SK-N-MC (cell line): ENCODE data around the gene IRF9.

Source experiments
- DNase-seq: peaks from one replicate; pipeline ENCODE4 v3.0.0-alpha.2; 2011; ENCODE audit warnings: low read depth, low spot score
- H3K27ac ChIP-seq: fragments of 200-600 bp; sonication (generic); 2 replicates; pipeline ENCODE4 v1.5.1; 2016; ENCODE audit warnings: mixed run types
- H3K36me3 ChIP-seq: fragments of 200-600 bp; sonication (generic); 2 replicates; pipeline ENCODE4 v1.6.1; 2017; ENCODE audit warnings: antibody characterized with exemption, low read length, mixed read lengths; ENCODE audit not compliant: insufficient read depth
- H3K4me3 ChIP-seq: fragments of 200-600 bp; sonication (generic); 2 replicates; pipeline ENCODE4 v1.5.1; 2016
- H3K9ac ChIP-seq: fragments of 200-600 bp; sonication (generic); 2 replicates; pipeline ENCODE4 v1.8.0; 2017; ENCODE audit warnings: mixed run types, mixed read lengths; ENCODE audit not compliant: insufficient read length
- H3K9me3 ChIP-seq: fragments of 200-600 bp; sonication (generic); 2 replicates; pipeline ENCODE4 v1.6.1; 2017; ENCODE audit warnings: low read depth, mild to moderate bottlenecking, antibody characterized with exemption, low read length, moderate library complexity, mixed read lengths
- EZH2 ChIP-seq: fragments of 200-600 bp; sonication (generic); IDR thresholded peaks from one replicate; pipeline ENCODE4 v1.6.1; 2017; ENCODE audit warnings: antibody characterized with exemption
- FOXP2 ChIP-seq: optimal IDR thresholded peaks from 2 replicates; pipeline ENCODE3; 2011; ENCODE audit warnings: mild to moderate bottlenecking, moderate library complexity; ENCODE audit not compliant: insufficient read depth; ENCODE audit errors: extremely low read length, control extremely low read depth
- POLR2AphosphoS5 ChIP-seq: IDR thresholded peaks from 2 replicates; pipeline ENCODE4 v1.6.1; 2012; ENCODE audit warnings: mild to moderate bottlenecking, low read depth, low read length, borderline replicate concordance

IRF9 gene

DNA sequence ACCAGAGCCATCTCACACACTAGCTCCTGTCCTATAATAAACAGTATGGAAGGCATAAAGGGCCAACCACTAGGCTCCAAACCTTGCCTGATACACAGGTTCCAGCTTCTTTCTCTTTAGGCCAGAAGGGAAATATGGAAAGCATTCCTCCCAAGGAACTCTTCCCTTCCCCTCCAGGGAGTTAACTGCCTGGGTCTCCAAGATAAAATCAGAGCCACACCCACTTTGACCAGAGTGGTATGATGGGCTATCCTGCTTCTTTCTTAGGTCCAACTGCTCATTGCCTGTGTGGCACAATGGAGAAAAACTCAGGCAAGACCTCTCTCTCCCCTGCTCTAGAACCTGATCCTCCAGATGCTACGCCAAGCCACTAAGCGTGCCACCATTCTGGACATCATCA, 46.6 kb downstream of the IRF9 start:
- no peak overlapping the region for H3K27ac ChIP-seq
- no peak for DNase-seq
- no peak overlapping the region for H3K4me3 ChIP-seq
- H3K36me3 ChIP-seq = peaks cover 44% of the 10 kb centered on the region; the same call in 1 of the 2 replicates
- no peak overlapping the region for H3K9ac ChIP-seq
- TF ChIP-seq FOXP2 = no peak
- TF ChIP-seq POLR2AphosphoS5 = no peak
- TF ChIP-seq EZH2 = no peak
- no peaks in the 10 kb centered on the region for H3K9me3 ChIP-seq

GRCh38 chr14:24211311-24211710, 50.2 kb downstream of the IRF9 start:
- Histone ChIP-seq H3K9ac (no peak overlapping the region), H3K27ac (no peak overlapping the region), H3K4me3 (no peak overlapping the region), H3K9me3 (no peaks in the 10 kb centered on the region), H3K36me3 (peaks cover 34% of the 10 kb centered on the region; the same call in 1 of the 2 replicates)
- DNase-seq = no peak
- TF ChIP-seq FOXP2 (no peak), POLR2AphosphoS5 (no peak), EZH2 (no peak)

GRCh38 chr14:24212924-24213865, 52.1 kb downstream of the IRF9 start, which contains the start of gene CHMP4A:
Gene CHMP4A (minus strand): TSS chr14:24213488. CDS start chr14:24213439, 49 bp downstream.
- peak within 1 kb of the TSS; percentile 94 for H3K27ac ChIP-seq
- TF ChIP-seq FOXP2 (no peak), EZH2 (no peak), POLR2AphosphoS5 (peak; percentile 91)
- DNase-seq = peak; percentile 86
- H3K36me3 ChIP-seq = peaks cover 28% of the 10 kb centered on the region; the same call in 1 of the 2 replicates
- no peaks in the 10 kb centered on the region for H3K9me3 ChIP-seq
- H3K9ac ChIP-seq = peak within 1 kb of the TSS; percentile 93
- peak within 1 kb of the TSS; percentile 92 for H3K4me3 ChIP-seq

DNA sequence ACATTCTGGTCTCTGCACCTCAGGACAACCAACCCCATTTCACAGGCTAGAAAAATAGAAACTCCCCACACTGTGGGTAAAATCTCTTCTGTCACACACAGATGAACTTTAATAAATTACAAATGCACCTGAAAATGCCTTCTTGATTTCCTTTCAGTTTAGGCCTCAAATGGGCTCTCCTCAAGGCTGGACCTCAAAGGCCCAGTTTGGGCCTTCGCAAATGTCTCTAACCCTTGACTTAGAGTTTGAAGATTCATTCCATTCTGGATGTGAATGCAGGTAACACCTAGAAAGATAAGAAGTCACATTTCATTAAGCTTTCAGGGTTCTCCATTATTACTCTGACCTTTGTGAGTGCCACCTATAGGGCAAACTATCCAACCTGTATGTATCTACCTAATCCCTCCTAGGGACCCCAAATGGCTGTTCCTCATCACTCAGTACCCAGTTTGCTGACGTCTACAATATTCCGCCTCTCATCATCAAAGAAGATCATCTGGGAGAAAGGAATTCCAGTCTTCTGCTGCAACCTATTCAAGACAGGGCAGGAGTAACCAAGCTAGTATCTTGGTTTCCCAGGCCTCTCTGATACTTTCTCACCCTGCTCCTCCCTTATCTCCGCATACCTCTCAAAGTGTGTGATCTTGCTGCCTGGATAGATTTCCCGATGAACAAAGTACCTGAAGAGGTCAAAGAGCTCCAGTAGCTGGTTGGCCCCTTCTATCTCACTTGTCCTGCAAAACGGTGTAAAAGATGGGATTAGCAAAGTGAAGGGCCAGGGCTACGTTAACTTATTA, 53.0 kb downstream of the IRF9 start:
- peaks cover 27% of the 10 kb centered on the region; the same call in 1 of the 2 replicates for H3K36me3 ChIP-seq
- no peaks in the 10 kb centered on the region for H3K9me3 ChIP-seq
- H3K27ac ChIP-seq = peak overlapping the region; percentile 94
- DNase-seq = no peak
- TF ChIP-seq POLR2AphosphoS5 = no peak
- TF ChIP-seq EZH2 = no peak
- TF ChIP-seq FOXP2 = no peak
- peak overlapping the region; percentile 92 for H3K4me3 ChIP-seq
- H3K9ac ChIP-seq = peak overlapping the region; percentile 75

- no peak for TF ChIP-seq EZH2
- TF ChIP-seq FOXP2 = peak; percentile 94
- TF ChIP-seq POLR2AphosphoS5 = peak; percentile 93
- DNase-seq = no peak
Observed at GRCh38 chr14:24215495-24216344, 54.7 kb downstream of the IRF9 start, which contains the start of gene MDP1. Gene MDP1 (minus strand): TSS chr14:24216066. CDS start chr14:24215955, 111 bp downstream.

More at GRCh38 chr14:24215495-24216344, 54.7 kb downstream of the IRF9 start, which contains the start of gene MDP1:
- Histone ChIP-seq H3K36me3 (peaks cover 12% of the 10 kb centered on the region; the same call in 1 of the 2 replicates), H3K9ac (peak within 1 kb of the TSS; percentile 86), H3K4me3 (peak within 1 kb of the TSS; percentile 97), H3K9me3 (no peaks in the 10 kb centered on the region), H3K27ac (peak within 1 kb of the TSS; percentile 60; the same call in 1 of the 2 replicates)
